WTC11 (cell line): ENCODE results near the gene SWAP70. TPM values are rescaled to one million over a fixed set of nuclear protein-coding genes. Genes with fewer than 3 reads are reported as not detected.

Experiments used
- ATAC-seq: fragments of 200-7000 bp; cut with Tn5 transposase; 2 replicates; pipeline ENCODE4 v1.10.0; 2021; ENCODE audit warnings: mild to moderate bottlenecking, moderate library complexity
- CTCF ChIA-PET: fragments of 300-600 bp; sonication (Branson Sonifier 250); formaldehyde crosslinking; loops from one replicate; lab custom pipeline; 2021; ENCODE audit warnings: antibody characterized with exemption; lab: Charles Lee
- POLR2A ChIA-PET: fragments of 350-600 bp; sonication (Branson Sonifier 250); formaldehyde crosslinking; loops from one replicate; lab custom pipeline; 2021; ENCODE audit warnings: antibody characterized with exemption; lab: Charles Lee
- DNase-seq: peaks from one replicate; pipeline ENCODE4 v3.0.0; 2021; ENCODE audit warnings: low spot score
- H3K27ac Mint-ChIP-seq: 2 replicates; pipeline ENCODE4 v1.8.0; 2021; ENCODE audit warnings: mixed read lengths
- H3K27me3 Mint-ChIP-seq: 2 replicates; pipeline ENCODE4 v1.8.0; 2021; ENCODE audit warnings: low read depth, mild to moderate bottlenecking, moderate library complexity, mixed read lengths
- H3K36me3 Mint-ChIP-seq: 2 replicates; pipeline ENCODE4 v1.8.0; 2021; ENCODE audit warnings: mixed read lengths
- H3K4me1 Mint-ChIP-seq: 2 replicates; pipeline ENCODE4 v1.8.0; 2022; ENCODE audit warnings: mixed read lengths
- H3K4me3 Mint-ChIP-seq: 2 replicates; pipeline ENCODE4 v1.8.0; 2021; ENCODE audit warnings: mild to moderate bottlenecking, moderate library complexity, mixed read lengths
- H3K9me3 Mint-ChIP-seq: 2 replicates; pipeline ENCODE4 v1.8.0; 2021; ENCODE audit warnings: mixed read lengths
- AR ChIP-seq: fragments of 250-450 bp; sonication (Bioruptor Pico); IDR thresholded peaks from 2 replicates; pipeline ENCODE4 v1.9.0; 2021; ENCODE audit warnings: mild to moderate bottlenecking
- ATF1 ChIP-seq: sonication (generic); formaldehyde crosslinking; IDR thresholded peaks from 2 replicates; pipeline ENCODE4 v1.8.1; 2023; ENCODE audit warnings: mild to moderate bottlenecking, moderate library complexity, missing genetic modification reagents
- E2F5 ChIP-seq: sonication (generic); formaldehyde crosslinking; IDR thresholded peaks from 2 replicates; pipeline ENCODE4 v1.8.1; 2022; ENCODE audit warnings: mild to moderate bottlenecking, moderate library complexity, missing genetic modification reagents
- ESRRA ChIP-seq: sonication (generic); formaldehyde crosslinking; IDR thresholded peaks from 2 replicates; pipeline ENCODE4 v1.8.1; 2022; ENCODE audit warnings: mild to moderate bottlenecking, missing genetic modification reagents, borderline replicate concordance
- HMGA2 ChIP-seq: fragments of 250-450 bp; sonication (Bioruptor Pico); IDR thresholded peaks from 2 replicates; pipeline ENCODE4 v1.4.0; 2021; ENCODE audit warnings: mild to moderate bottlenecking, moderate library complexity
- JUN ChIP-seq: sonication (generic); formaldehyde crosslinking; IDR thresholded peaks from 2 replicates; pipeline ENCODE4 v1.8.0; 2023; ENCODE audit warnings: mild to moderate bottlenecking, missing genetic modification reagents
- NR1H2 ChIP-seq: sonication (generic); formaldehyde crosslinking; IDR thresholded peaks from 2 replicates; pipeline ENCODE4 v1.9.0; 2021; ENCODE audit warnings: mild to moderate bottlenecking, moderate library complexity, missing genetic modification reagents
- TP53 ChIP-seq: sonication (generic); formaldehyde crosslinking; IDR thresholded peaks from 2 replicates; pipeline ENCODE4 v1.8.1; 2023; ENCODE audit warnings: mild to moderate bottlenecking, missing genetic modification reagents
- ZBTB21 ChIP-seq: sonication (generic); formaldehyde crosslinking; IDR thresholded peaks from 2 replicates; pipeline ENCODE4 v1.8.1; 2023; ENCODE audit warnings: mild to moderate bottlenecking, missing genetic modification reagents, borderline replicate concordance
- ZNF317 ChIP-seq: sonication (generic); formaldehyde crosslinking; IDR thresholded peaks from 2 replicates; pipeline ENCODE4 v1.8.1; 2023; ENCODE audit warnings: low read depth, mild to moderate bottlenecking, moderate library complexity, missing genetic modification reagents, borderline replicate concordance
- ZNF396 ChIP-seq: fragments of 250-450 bp; sonication (Bioruptor Pico); IDR thresholded peaks from 2 replicates; pipeline ENCODE4 v1.8.0; 2021; ENCODE audit warnings: mild to moderate bottlenecking, moderate library complexity, borderline replicate concordance
- ZNF423 ChIP-seq: fragments of 250-450 bp; sonication (Bioruptor Pico); IDR thresholded peaks from 2 replicates; pipeline ENCODE4 v2.1.2; 2022; ENCODE audit warnings: mild to moderate bottlenecking, moderate library complexity
- ZSCAN18 ChIP-seq: fragments of 250-450 bp; sonication (Bioruptor Pico); IDR thresholded peaks from 2 replicates; pipeline ENCODE4 v2.1.2; 2022; ENCODE audit warnings: mild to moderate bottlenecking, moderate library complexity
- total RNA-seq: library from RNA; stranded (reverse); gene quantifications from 3 replicates; pipeline ENCODE4 v1.2.3, GENCODE V29; 2021
- TF ChIP-seq, protein P1 (sequence below): sonication (generic); formaldehyde crosslinking; IDR thresholded peaks from 2 replicates; pipeline ENCODE4 v1.8.1; 2023; ENCODE audit warnings: mild to moderate bottlenecking, moderate library complexity, missing genetic modification reagents
- TF ChIP-seq, protein P2 (sequence below): sonication (generic); formaldehyde crosslinking; IDR thresholded peaks from 2 replicates; pipeline ENCODE4 v1.8.1; 2023; ENCODE audit warnings: mild to moderate bottlenecking, missing genetic modification reagents, moderate library complexity
- TF ChIP-seq, protein P3 (sequence below): sonication (generic); formaldehyde crosslinking; IDR thresholded peaks from 2 replicates; pipeline ENCODE4 v1.8.1; 2023; ENCODE audit warnings: mild to moderate bottlenecking, missing genetic modification reagents, moderate library complexity
- TF ChIP-seq, protein P4 (sequence below): sonication (generic); formaldehyde crosslinking; IDR thresholded peaks from 2 replicates; pipeline ENCODE4 v1.8.0; 2022; ENCODE audit warnings: mild to moderate bottlenecking, missing genetic modification reagents
- TF ChIP-seq, protein P5 (sequence below): sonication (generic); formaldehyde crosslinking; IDR thresholded peaks from 2 replicates; pipeline ENCODE4 v1.8.1; 2023; ENCODE audit warnings: mild to moderate bottlenecking, missing genetic modification reagents, borderline replicate concordance

SWAP70 gene
- total RNA-seq, 1 experiment from 2014 or later: 24.1 TPM

DNA sequence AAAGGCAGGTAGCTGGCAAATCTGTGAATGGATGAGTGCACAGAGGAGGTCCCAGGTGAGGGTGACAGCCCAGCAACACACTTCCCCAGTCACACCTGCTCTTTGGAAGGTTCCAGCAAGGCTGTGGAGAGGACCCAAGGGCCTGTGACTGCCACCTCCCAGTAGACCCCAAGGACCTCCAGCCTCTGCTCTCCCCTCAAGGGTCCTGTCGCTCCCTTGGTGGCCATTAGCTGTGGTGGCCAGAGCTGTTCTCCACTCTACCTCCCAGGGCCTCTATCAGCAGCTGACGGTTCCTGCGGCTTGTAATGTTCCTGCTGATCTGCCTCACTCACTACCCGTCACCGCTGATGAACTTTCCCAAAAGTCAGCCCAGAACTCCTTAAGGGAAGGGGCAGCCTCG lies 93.0 kb downstream of the SWAP70 start:
- CTCF ChIA-PET: interaction anchor here (1.0 to 3.2 kb wide), 3 partner anchors 8 to 551 kb away, joined by 3 to 23 read pairs (median 11); no protein-coding TSS in a partner anchor
- Mint-ChIP-seq H3K27me3 (0 out of 2 replicates have a peak, but pooled peaks cover 3% of the 10 kb centered on the region), H3K36me3 (peaks cover 8% of the 10 kb centered on the region; the same call in 1 of the 2 replicates), H3K27ac (no peak overlapping the region), H3K4me3 (no peak overlapping the region), H3K9me3 (no peaks in the 10 kb centered on the region), H3K4me1 (peaks cover 43% of the 10 kb centered on the region)
- POLR2A ChIA-PET: no interaction called here
- no peak for ATAC-seq
- no peak for TF ChIP-seq ZBTB21 (CRISPR knock-in tag)
- TF ChIP-seq JUN (CRISPR knock-in tag): no peak
- TF ChIP-seq, protein P1, sequence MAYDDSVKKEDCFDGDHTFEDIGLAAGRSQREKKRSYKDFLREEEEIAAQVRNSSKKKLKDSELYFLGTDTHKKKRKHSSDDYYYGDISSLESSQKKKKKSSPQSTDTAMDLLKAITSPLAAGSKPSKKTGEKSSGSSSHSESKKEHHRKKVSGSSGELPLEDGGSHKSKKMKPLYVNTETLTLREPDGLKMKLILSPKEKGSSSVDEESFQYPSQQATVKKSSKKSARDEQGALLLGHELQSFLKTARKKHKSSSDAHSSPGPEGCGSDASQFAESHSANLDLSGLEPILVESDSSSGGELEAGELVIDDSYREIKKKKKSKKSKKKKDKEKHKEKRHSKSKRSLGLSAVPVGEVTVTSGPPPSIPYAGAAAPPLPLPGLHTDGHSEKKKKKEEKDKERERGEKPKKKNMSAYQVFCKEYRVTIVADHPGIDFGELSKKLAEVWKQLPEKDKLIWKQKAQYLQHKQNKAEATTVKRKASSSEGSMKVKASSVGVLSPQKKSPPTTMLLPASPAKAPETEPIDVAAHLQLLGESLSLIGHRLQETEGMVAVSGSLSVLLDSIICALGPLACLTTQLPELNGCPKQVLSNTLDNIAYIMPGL (CRISPR knock-in tag): no peak
- no peak for TF ChIP-seq ZNF396 (CRISPR knock-in tag)
- TF ChIP-seq ZNF423 (CRISPR knock-in tag): no peak
- no peak for TF ChIP-seq ZSCAN18 (CRISPR knock-in tag)
- no peak for TF ChIP-seq ZNF317 (CRISPR knock-in tag)
- TF ChIP-seq ATF1 (CRISPR knock-in tag): no peak
- no peak for TF ChIP-seq E2F5 (CRISPR knock-in tag)
- TF ChIP-seq, protein P2, sequence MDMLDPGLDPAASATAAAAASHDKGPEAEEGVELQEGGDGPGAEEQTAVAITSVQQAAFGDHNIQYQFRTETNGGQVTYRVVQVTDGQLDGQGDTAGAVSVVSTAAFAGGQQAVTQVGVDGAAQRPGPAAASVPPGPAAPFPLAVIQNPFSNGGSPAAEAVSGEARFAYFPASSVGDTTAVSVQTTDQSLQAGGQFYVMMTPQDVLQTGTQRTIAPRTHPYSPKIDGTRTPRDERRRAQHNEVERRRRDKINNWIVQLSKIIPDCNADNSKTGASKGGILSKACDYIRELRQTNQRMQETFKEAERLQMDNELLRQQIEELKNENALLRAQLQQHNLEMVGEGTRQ (CRISPR knock-in tag): no peak
- no peak for TF ChIP-seq AR
- TF ChIP-seq, protein P3, sequence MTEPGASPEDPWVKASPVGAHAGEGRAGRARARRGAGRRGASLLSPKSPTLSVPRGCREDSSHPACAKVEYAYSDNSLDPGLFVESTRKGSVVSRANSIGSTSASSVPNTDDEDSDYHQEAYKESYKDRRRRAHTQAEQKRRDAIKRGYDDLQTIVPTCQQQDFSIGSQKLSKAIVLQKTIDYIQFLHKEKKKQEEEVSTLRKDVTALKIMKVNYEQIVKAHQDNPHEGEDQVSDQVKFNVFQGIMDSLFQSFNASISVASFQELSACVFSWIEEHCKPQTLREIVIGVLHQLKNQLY (CRISPR knock-in tag): no peak
- no peak for TF ChIP-seq NR1H2 (CRISPR knock-in tag)
- TF ChIP-seq HMGA2 (CRISPR knock-in tag): no peak
- TF ChIP-seq ESRRA: no peak
- TF ChIP-seq, protein P4, sequence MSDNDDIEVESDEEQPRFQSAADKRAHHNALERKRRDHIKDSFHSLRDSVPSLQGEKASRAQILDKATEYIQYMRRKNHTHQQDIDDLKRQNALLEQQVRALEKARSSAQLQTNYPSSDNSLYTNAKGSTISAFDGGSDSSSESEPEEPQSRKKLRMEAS (CRISPR knock-in tag): no peak
- TF ChIP-seq, protein P5, sequence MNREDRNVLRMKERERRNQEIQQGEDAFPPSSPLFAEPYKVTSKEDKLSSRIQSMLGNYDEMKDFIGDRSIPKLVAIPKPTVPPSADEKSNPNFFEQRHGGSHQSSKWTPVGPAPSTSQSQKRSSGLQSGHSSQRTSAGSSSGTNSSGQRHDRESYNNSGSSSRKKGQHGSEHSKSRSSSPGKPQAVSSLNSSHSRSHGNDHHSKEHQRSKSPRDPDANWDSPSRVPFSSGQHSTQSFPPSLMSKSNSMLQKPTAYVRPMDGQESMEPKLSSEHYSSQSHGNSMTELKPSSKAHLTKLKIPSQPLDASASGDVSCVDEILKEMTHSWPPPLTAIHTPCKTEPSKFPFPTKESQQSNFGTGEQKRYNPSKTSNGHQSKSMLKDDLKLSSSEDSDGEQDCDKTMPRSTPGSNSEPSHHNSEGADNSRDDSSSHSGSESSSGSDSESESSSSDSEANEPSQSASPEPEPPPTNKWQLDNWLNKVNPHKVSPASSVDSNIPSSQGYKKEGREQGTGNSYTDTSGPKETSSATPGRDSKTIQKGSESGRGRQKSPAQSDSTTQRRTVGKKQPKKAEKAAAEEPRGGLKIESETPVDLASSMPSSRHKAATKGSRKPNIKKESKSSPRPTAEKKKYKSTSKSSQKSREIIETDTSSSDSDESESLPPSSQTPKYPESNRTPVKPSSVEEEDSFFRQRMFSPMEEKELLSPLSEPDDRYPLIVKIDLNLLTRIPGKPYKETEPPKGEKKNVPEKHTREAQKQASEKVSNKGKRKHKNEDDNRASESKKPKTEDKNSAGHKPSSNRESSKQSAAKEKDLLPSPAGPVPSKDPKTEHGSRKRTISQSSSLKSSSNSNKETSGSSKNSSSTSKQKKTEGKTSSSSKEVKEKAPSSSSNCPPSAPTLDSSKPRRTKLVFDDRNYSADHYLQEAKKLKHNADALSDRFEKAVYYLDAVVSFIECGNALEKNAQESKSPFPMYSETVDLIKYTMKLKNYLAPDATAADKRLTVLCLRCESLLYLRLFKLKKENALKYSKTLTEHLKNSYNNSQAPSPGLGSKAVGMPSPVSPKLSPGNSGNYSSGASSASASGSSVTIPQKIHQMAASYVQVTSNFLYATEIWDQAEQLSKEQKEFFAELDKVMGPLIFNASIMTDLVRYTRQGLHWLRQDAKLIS (CRISPR knock-in tag): no peak
- TF ChIP-seq TP53 (CRISPR knock-in tag): no peak
- DNase-seq: no peak
